HCT116 (cell line): ENCODE results near the gene PDE6G.

Experiments
- ELF1 ChIP-seq: IDR thresholded peaks from 2 replicates; pipeline ENCODE4 v1.6.1; 2012; ENCODE audit warnings: low read depth, borderline replicate concordance
- EZH2 ChIP-seq: fragments of 200-600 bp; sonication (generic); IDR thresholded peaks from 2 replicates; pipeline ENCODE4 v1.6.1; 2017; ENCODE audit warnings: antibody characterized with exemption, mixed run types
- JUND ChIP-seq: IDR thresholded peaks from 2 replicates; pipeline ENCODE4 v1.6.1; 2012
- SP1 ChIP-seq: IDR thresholded peaks from 2 replicates; pipeline ENCODE4 v1.6.1; 2012; ENCODE audit warnings: low read depth
- ZFX ChIP-seq: fragments of 450-650 bp; IDR thresholded peaks from 2 replicates; pipeline ENCODE4 v1.6.1; 2017
- TF ChIP-seq, protein P1 (sequence below): IDR thresholded peaks from 2 replicates; pipeline ENCODE4 v1.6.1; 2012
- TF ChIP-seq, protein P2 (sequence below), 3 experiments: fragments of 200-600 bp in 1 of 3; sonication (generic) in 1 of 3; IDR thresholded peaks in 2 of 3; conservative IDR thresholded peaks in 1 of 3; 2 replicates each; pipeline ENCODE4 v1.5.1; 2012 to 2017; ENCODE audit warnings: low read depth in 2 of 3, low read length in 2 of 3, antibody characterized with exemption in 1 of 3, borderline replicate concordance in 1 of 3, control low read depth in 1 of 3, mild to moderate bottlenecking in 1 of 3, mixed read lengths in 1 of 3, mixed run types in 1 of 3, moderate library complexity in 1 of 3; ENCODE audit not compliant: insufficient read depth in 1 of 3
- TF ChIP-seq, protein P3 (sequence below): IDR thresholded peaks from 2 replicates; pipeline ENCODE4 v1.6.1; 2012
- TF ChIP-seq, protein P4 (sequence below): IDR thresholded peaks from 2 replicates; pipeline ENCODE4 v1.6.1; 2012; ENCODE audit warnings: low read depth

DNA sequence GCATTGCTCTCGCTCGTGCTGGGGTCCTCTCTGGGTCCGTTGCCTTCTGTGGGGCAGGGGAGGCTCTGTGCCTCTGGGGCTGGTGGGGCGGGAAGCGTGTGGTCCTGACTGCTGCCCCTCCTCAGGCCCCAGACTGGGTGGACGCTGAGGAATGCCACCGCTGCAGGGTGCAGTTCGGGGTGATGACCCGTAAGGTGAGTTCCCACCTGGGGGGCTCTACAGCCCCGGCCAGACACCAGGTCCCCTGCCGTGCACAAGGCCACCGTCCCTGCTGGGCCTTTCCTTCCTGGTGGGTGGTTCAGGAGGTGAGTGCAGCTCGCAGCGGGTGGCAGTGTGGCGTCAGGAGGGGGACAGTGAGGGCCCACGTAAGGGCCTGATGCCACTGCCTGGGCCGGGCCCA, 34.2 kb upstream of the PDE6G start:
- TF ChIP-seq, protein P1, sequence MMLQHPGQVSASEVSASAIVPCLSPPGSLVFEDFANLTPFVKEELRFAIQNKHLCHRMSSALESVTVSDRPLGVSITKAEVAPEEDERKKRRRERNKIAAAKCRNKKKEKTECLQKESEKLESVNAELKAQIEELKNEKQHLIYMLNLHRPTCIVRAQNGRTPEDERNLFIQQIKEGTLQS, result no peak
- no peak for TF ChIP-seq EZH2
- TF ChIP-seq, protein P2, sequence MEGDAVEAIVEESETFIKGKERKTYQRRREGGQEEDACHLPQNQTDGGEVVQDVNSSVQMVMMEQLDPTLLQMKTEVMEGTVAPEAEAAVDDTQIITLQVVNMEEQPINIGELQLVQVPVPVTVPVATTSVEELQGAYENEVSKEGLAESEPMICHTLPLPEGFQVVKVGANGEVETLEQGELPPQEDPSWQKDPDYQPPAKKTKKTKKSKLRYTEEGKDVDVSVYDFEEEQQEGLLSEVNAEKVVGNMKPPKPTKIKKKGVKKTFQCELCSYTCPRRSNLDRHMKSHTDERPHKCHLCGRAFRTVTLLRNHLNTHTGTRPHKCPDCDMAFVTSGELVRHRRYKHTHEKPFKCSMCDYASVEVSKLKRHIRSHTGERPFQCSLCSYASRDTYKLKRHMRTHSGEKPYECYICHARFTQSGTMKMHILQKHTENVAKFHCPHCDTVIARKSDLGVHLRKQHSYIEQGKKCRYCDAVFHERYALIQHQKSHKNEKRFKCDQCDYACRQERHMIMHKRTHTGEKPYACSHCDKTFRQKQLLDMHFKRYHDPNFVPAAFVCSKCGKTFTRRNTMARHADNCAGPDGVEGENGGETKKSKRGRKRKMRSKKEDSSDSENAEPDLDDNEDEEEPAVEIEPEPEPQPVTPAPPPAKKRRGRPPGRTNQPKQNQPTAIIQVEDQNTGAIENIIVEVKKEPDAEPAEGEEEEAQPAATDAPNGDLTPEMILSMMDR (IDR thresholded peaks at IDR 0.05 in 2 of 3, conservative IDR thresholded peaks at IDR 0.05 in 1 of 3; ENCODE audit: borderline replicate concordance in 1 of 3, insufficient read depth in 1 of 3, low read depth in 2 of 3, low read length in 2 of 3), result no peak
- TF ChIP-seq, protein P3, sequence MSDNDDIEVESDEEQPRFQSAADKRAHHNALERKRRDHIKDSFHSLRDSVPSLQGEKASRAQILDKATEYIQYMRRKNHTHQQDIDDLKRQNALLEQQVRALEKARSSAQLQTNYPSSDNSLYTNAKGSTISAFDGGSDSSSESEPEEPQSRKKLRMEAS, result no peak
- no peak for TF ChIP-seq ZFX
- TF ChIP-seq JUND, result no peak
- no peak for TF ChIP-seq ELF1
- TF ChIP-seq, protein P4, sequence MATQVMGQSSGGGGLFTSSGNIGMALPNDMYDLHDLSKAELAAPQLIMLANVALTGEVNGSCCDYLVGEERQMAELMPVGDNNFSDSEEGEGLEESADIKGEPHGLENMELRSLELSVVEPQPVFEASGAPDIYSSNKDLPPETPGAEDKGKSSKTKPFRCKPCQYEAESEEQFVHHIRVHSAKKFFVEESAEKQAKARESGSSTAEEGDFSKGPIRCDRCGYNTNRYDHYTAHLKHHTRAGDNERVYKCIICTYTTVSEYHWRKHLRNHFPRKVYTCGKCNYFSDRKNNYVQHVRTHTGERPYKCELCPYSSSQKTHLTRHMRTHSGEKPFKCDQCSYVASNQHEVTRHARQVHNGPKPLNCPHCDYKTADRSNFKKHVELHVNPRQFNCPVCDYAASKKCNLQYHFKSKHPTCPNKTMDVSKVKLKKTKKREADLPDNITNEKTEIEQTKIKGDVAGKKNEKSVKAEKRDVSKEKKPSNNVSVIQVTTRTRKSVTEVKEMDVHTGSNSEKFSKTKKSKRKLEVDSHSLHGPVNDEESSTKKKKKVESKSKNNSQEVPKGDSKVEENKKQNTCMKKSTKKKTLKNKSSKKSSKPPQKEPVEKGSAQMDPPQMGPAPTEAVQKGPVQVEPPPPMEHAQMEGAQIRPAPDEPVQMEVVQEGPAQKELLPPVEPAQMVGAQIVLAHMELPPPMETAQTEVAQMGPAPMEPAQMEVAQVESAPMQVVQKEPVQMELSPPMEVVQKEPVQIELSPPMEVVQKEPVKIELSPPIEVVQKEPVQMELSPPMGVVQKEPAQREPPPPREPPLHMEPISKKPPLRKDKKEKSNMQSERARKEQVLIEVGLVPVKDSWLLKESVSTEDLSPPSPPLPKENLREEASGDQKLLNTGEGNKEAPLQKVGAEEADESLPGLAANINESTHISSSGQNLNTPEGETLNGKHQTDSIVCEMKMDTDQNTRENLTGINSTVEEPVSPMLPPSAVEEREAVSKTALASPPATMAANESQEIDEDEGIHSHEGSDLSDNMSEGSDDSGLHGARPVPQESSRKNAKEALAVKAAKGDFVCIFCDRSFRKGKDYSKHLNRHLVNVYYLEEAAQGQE, result no peak
- no peak for TF ChIP-seq SP1
